GM19397 (cell line): Measurements from ENCODE around the gene KLK15.

ENCODE experiments used
- ATAC-seq: cut with Tn5 transposase; IDR thresholded peaks from one replicate; pipeline ENCODE4 v1.9.1; 2021; ENCODE audit warnings: mild to moderate bottlenecking, moderate library complexity; ENCODE audit not compliant: unreplicated experiment

KLK15 gene

GRCh38 chr19:50833117-50833801 is at the start of gene KLK15:
Gene KLK15 (minus strand): TSS chr19:50833574. CDS start chr19:50831492, 2,082 bp downstream.
- no peak for ATAC-seq

DNA sequence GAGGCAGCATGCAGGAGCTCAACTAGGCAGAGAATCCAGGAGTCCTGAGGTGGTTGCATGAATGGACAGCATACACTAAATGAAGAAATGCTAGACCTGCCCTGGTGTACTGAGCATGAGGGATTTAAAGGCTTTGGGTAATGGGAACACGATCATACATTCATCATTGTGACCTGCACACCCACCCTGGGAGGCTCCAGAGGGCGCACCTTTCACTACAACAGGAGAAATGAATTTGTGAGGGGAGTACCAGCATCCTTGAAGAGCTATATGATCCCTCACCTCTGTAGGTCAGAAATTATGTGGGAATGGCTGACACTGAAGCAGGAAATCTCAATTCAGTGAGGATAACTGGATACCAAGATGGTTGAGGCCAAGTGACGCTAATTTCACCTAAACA is 48.8 kb upstream of the KLK15 start:
- ATAC-seq = no peak

DNA sequence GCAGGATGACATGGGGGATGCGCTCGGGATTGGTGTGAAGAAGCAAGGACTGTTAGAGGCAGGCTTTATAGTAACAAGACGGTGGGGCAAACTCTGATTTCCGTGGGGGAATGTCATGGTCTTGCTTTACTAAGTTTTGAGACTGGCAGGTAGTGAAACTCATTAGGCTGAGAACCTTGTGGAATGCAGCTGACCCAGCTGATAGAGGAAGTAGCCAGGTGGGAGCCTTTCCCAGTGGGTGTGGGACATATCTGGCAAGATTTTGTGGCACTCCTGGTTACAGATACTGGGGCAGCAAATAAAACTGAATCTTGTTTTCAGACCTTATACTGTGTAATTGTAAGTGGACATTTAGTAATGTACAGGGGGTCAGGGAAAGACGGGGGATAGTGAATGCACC is 46.9 kb upstream of the KLK15 start:
- ATAC-seq = no peak

- no peak for ATAC-seq
Observed at GRCh38 chr19:50878851-50879250, 45.5 kb upstream of the KLK15 start.

GRCh38 chr19:50877338-50877737 is 44.0 kb upstream of the KLK15 start:
- ATAC-seq = no peak

DNA sequence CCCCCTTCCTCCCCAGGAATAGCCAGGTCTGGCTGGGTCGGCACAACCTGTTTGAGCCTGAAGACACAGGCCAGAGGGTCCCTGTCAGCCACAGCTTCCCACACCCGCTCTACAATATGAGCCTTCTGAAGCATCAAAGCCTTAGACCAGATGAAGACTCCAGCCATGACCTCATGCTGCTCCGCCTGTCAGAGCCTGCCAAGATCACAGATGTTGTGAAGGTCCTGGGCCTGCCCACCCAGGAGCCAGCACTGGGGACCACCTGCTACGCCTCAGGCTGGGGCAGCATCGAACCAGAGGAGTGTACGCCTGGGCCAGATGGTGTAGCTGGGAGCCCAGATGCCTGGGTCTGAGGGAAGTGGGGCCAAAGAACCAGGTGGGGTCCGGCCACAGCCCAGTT is 43.1 kb upstream of the KLK15 start:
- ATAC-seq = no peak

DNA sequence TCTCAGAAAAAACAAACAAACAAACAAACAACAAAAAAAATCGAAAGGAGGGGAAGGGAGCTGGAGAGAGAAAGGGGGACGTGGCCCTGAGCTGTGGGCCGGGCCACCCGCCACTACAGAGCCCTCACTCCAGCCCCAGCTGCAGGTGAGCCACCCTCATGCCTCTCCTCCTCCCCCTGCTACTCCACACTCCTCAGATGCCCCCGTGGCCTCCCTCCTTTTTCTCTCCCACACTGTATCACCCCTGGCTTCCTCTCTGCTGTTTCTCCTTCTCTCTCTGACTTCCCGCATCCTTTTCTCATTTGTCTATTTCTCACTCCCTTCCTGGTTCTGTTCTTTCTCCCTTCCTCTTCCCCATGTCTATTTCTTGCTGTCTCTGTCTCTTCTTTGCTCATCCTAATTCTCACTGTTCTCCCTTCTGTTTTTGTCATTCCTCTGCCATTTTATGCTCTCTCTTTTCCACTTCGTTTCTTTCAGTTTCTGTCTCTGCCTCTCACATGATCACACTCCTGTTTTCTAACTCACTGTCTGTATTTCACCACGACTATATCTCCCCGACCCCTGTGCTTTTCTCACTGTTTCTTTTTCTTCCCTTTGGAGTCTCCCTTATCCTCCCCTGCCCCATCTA is 42.5 kb upstream of the KLK15 start:
- no peak for ATAC-seq

- ATAC-seq = no peak
Observed at GRCh38 chr19:50874211-50874610, 40.8 kb upstream of the KLK15 start.

GRCh38 chr19:50873056-50873455 is 39.7 kb upstream of the KLK15 start, which contains the start of gene KLK2:
Gene KLK2 (plus strand): TSS chr19:50873439. CDS start chr19:50873474, 35 bp downstream.
- no peak for ATAC-seq

GRCh38 chr19:50870417-50871089 is 37.2 kb upstream of the KLK15 start:
- no peak for ATAC-seq

DNA sequence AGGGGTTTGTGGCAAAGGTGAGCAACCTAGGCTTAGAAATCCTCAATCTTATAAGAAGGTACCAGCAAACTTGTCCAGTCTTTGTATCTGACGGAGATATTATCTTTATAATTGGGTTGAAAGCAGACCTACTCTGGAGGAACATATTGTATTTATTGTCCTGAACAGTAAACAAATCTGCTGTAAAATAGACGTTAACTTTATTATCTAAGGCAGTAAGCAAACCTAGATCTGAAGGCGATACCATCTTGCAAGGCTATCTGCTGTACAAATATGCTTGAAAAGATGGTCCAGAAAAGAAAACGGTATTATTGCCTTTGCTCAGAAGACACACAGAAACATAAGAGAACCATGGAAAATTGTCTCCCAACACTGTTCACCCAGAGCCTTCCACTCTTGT is 36.1 kb upstream of the KLK15 start:
- ATAC-seq = no peak

DNA sequence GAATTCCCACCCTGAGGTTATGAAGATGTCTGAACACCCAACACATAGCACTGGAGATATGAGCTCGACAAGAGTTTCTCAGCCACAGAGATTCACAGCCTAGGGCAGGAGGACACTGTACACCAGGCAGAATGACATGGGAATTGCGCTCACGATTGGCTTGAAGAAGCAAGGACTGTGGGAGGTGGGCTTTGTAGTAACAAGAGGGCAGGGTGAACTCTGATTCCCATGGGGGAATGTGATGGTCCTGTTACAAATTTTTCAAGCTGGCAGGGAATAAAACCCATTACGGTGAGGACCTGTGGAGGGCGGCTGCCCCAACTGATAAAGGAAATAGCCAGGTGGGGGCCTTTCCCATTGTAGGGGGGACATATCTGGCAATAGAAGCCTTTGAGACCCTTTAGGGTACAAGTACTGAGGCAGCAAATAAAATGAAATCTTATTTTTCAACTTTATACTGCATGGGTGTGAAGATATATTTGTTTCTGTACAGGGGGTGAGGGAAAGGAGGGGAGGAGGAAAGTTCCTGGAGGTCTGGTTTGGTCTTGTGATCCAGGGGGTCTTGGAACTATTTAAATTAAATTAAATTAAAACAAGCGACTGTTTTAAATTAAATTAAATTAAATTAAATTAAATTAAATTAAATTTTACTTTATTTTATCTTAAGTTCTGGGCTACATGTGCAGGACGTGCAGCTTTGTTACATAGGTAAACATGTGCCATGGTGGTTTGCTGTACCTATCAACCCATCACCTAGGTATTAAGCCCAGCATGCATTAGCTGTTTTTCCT is 28.3 kb upstream of the KLK15 start:
- ATAC-seq = no peak

- ATAC-seq = no peak
Observed at GRCh38 chr19:50861010-50861409, 27.6 kb upstream of the KLK15 start.

DNA sequence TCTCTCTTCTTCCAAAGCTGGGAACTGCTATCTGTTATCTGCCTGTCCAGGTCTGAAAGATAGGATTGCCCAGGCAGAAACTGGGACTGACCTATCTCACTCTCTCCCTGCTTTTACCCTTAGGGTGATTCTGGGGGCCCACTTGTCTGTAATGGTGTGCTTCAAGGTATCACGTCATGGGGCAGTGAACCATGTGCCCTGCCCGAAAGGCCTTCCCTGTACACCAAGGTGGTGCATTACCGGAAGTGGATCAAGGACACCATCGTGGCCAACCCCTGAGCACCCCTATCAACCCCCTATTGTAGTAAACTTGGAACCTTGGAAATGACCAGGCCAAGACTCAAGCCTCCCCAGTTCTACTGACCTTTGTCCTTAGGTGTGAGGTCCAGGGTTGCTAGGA is 26.5 kb upstream of the KLK15 start:
- ATAC-seq = no peak

DNA sequence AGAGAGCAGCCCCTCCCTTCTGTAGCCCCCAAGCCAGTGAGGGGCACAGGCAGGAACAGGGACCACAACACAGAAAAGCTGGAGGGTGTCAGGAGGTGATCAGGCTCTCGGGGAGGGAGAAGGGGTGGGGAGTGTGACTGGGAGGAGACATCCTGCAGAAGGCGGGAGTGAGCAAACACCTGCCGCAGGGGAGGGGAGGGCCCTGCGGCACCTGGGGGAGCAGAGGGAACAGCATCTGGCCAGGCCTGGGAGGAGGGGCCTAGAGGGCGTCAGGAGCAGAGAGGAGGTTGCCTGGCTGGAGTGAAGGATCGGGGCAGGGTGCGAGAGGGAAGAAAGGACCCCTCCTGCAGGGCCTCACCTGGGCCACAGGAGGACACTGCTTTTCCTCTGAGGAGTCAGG is 25.5 kb upstream of the KLK15 start:
- ATAC-seq = no peak

DNA sequence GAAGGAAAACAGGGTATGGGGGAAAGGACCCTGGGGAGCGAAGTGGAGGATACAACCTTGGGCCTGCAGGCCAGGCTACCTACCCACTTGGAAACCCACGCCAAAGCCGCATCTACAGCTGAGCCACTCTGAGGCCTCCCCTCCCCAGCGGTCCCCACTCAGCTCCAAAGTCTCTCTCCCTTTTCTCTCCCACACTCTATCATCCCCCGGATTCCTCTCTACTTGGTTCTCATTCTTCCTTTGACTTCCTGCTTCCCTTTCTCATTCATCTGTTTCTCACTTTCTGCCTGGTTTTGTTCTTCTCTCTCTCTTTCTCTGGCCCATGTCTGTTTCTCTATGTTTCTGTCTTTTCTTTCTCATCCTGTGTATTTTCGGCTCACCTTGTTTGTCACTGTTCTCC is 24.0 kb upstream of the KLK15 start:
- no peak for ATAC-seq

DNA sequence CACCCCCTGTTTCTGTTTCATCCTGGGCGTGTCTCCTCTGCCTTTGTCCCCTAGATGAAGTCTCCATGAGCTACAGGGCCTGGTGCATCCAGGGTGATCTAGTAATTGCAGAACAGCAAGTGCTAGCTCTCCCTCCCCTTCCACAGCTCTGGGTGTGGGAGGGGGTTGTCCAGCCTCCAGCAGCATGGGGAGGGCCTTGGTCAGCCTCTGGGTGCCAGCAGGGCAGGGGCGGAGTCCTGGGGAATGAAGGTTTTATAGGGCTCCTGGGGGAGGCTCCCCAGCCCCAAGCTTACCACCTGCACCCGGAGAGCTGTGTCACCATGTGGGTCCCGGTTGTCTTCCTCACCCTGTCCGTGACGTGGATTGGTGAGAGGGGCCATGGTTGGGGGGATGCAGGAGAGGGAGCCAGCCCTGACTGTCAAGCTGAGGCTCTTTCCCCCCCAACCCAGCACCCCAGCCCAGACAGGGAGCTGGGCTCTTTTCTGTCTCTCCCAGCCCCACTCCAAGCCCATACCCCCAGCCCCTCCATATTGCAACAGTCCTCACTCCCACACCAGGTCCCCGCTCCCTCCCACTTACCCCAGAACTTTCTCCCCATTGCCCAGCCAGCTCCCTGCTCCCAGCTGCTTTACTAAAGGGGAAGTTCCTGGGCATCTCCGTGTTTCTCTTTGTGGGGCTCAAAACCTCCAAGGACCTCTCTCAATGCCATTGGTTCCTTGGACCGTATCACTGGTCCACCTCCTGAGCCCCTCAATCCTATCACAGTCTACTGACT is 21.4 kb upstream of the KLK15 start, which contains the start of gene KLK3:
Gene KLK3 (plus strand): TSS at position 280 of the 775 bp plus-strand sequence. CDS start 41 bp downstream, at position 321.
- no peak for ATAC-seq

DNA sequence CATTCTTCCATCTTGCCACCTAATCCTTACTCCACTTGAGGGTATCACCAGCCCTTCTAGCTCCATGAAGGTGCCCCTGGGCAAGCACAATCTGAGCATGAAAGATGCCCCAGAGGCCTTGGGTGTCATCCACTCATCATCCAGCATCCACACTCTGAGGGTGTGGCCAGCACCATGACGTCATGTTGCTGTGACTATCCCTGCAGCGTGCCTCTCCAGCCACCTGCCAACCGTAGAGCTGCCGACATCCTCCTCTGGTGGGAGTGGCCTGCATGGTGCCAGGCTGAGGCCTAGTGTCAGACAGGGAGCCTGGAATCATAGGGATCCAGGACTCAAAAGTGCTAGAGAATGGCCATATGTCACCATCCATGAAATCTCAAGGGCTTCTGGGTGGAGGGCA is 18.2 kb upstream of the KLK15 start:
- ATAC-seq = no peak

- ATAC-seq = no peak
Observed at GRCh38 chr19:50850738-50851137, 17.4 kb upstream of the KLK15 start.

GRCh38 chr19:50844296-50844935 is 11.0 kb upstream of the KLK15 start:
- ATAC-seq = no peak
